Measurements from ENCODE around the gene MYH14. TPM values are rescaled to one million over a fixed set of nuclear protein-coding genes. Genes with fewer than 3 reads are reported as not detected.
"Not testable (repeated sequence)": the region's sequence is repeated elsewhere in the genome, so short reads cannot be mapped to it uniquely, and the experiment has no call there.

The MYH14 gene
- total RNA-seq, 1 donor from 2014 or later = 60.6 TPM

- no peak for DNase-seq
These were observed 23.1 kb downstream of the MYH14 start for GRCh38 chr19:50226536-50226935.

- not testable (repeated sequence) for DNase-seq
These were observed 24.7 kb downstream of the MYH14 start for GRCh38 chr19:50228153-50228552.

GRCh38 chr19:50230379-50231351 is 27.2 kb downstream of the MYH14 start:
- no peak for DNase-seq

- DNase-seq = not testable (repeated sequence)
These were observed 28.0 kb downstream of the MYH14 start for GRCh38 chr19:50231417-50231816.

GRCh38 chr19:50231821-50232220 is 28.4 kb downstream of the MYH14 start:
- no peak for DNase-seq

- DNase-seq = no peak
These were observed 29.2 kb downstream of the MYH14 start for GRCh38 chr19:50232600-50232999.

GRCh38 chr19:50233308-50233910 is 30.0 kb downstream of the MYH14 start:
- DNase-seq = no peak

GRCh38 chr19:50237493-50237892 is 34.1 kb downstream of the MYH14 start:
- DNase-seq = not testable (repeated sequence)

GRCh38 chr19:50238043-50238442 is 34.6 kb downstream of the MYH14 start:
- DNase-seq = no peak

GRCh38 chr19:50239921-50240590 is 36.6 kb downstream of the MYH14 start:
- peak; percentile 90 for DNase-seq

- DNase-seq = peak; percentile 53
These were observed 39.2 kb downstream of the MYH14 start for GRCh38 chr19:50242581-50242980.

- no peak for DNase-seq
These were observed 41.3 kb downstream of the MYH14 start for GRCh38 chr19:50244695-50245094.

- DNase-seq = no peak
These were observed 45.0 kb downstream of the MYH14 start for GRCh38 chr19:50248413-50248812.

- no peak for DNase-seq
These were observed 45.4 kb downstream of the MYH14 start for GRCh38 chr19:50248826-50249225.

- DNase-seq = no peak
These were observed 46.2 kb downstream of the MYH14 start for GRCh38 chr19:50249636-50250035.

- no peak for DNase-seq
These were observed 47.2 kb downstream of the MYH14 start for GRCh38 chr19:50250450-50251136.

GRCh38 chr19:50252111-50252886 is 48.9 kb downstream of the MYH14 start:
- no peak for DNase-seq

- DNase-seq = no peak
These were observed 49.5 kb downstream of the MYH14 start for GRCh38 chr19:50252887-50253268.

GRCh38 chr19:50255115-50255514 is 51.7 kb downstream of the MYH14 start:
- DNase-seq = no peak

GRCh38 chr19:50257141-50257540 is 53.7 kb downstream of the MYH14 start:
- DNase-seq = no peak

GRCh38 chr19:50258918-50259372 is 55.5 kb downstream of the MYH14 start:
- DNase-seq = peak; percentile 35
